BE2C (cell line): ENCODE results near the gene STARD10.
"Not testable (repeated sequence)": the region's sequence is repeated elsewhere in the genome, so short reads cannot be mapped to it uniquely, and the experiment has no call there.

Experiments
- DNase-seq: peaks from one replicate; pipeline ENCODE4 v3.0.0-alpha.2; 2020
- H3K27me3 ChIP-seq: fragments of 250-450 bp; sonication (Bioruptor Pico); 2 replicates; pipeline ENCODE4 v1.5.1; 2020; ENCODE audit warnings: mild to moderate bottlenecking
- H3K36me3 ChIP-seq: fragments of 250-450 bp; sonication (Bioruptor Pico); 2 replicates; pipeline ENCODE4 v1.5.1; 2020; ENCODE audit warnings: mild to moderate bottlenecking
- H3K4me1 ChIP-seq: fragments of 250-450 bp; sonication (Bioruptor Pico); 2 replicates; pipeline ENCODE4 v1.5.1; 2020
- H3K4me3 ChIP-seq: 2 replicates; pipeline ENCODE4 v1.5.1; 2011; ENCODE audit warnings: low read depth, low read length
- H3K9me3 ChIP-seq: fragments of 250-450 bp; sonication (Bioruptor Pico); 2 replicates; pipeline ENCODE4 v1.5.1; 2020
- CTCF ChIP-seq: IDR thresholded peaks from 2 replicates; pipeline ENCODE4 v1.5.1; 2012; ENCODE audit warnings: mild to moderate bottlenecking, low read depth, low read length

STARD10 gene

GRCh38 chr11:72805216-72805615 is 11.4 kb upstream of the STARD10 start:
- no peak for DNase-seq
- no peaks in the 10 kb centered on the region for H3K4me1 ChIP-seq

GRCh38 chr11:72802822-72803221 is 9.0 kb upstream of the STARD10 start:
- H3K4me3 ChIP-seq = no peak overlapping the region
- no peaks in the 10 kb centered on the region for H3K27me3 ChIP-seq
- DNase-seq = no peak
- H3K36me3 ChIP-seq = no peaks in the 10 kb centered on the region
- no peak for TF ChIP-seq CTCF
- H3K9me3 ChIP-seq = no peaks in the 10 kb centered on the region
- H3K4me1 ChIP-seq = no peaks in the 10 kb centered on the region

More at GRCh38 chr11:72805216-72805615, 11.4 kb upstream of the STARD10 start:
- no peak overlapping the region for H3K4me3 ChIP-seq
- no peak for TF ChIP-seq CTCF
- H3K9me3 ChIP-seq = no peaks in the 10 kb centered on the region
- no peaks in the 10 kb centered on the region for H3K27me3 ChIP-seq
- no peaks in the 10 kb centered on the region for H3K36me3 ChIP-seq

DNA sequence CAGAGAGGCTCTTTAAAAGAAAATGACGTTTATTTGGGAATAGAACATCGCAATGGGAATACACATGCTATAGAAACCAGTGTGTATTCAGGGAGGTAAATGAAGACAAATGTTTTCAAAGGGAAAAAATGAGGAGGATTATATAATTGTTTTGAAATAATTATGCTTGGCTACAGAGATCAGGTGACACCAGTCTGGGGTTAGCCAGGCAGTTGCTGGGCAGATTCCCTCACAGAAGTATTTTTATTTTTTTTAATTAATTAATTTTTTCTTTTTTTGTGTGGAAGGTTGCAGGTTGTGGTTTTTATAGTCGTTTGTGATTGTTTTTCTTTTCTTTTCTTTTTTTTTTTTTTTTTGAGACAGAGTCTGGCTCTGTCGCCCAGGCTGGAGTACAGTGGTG is 5.6 kb upstream of the STARD10 start:
- no peaks in the 10 kb centered on the region for H3K36me3 ChIP-seq
- H3K27me3 ChIP-seq = no peaks in the 10 kb centered on the region
- no peaks in the 10 kb centered on the region for H3K4me1 ChIP-seq
- no peaks in the 10 kb centered on the region for H3K9me3 ChIP-seq
- TF ChIP-seq CTCF = no peak
- H3K4me3 ChIP-seq = no peak overlapping the region
- no peak for DNase-seq

DNA sequence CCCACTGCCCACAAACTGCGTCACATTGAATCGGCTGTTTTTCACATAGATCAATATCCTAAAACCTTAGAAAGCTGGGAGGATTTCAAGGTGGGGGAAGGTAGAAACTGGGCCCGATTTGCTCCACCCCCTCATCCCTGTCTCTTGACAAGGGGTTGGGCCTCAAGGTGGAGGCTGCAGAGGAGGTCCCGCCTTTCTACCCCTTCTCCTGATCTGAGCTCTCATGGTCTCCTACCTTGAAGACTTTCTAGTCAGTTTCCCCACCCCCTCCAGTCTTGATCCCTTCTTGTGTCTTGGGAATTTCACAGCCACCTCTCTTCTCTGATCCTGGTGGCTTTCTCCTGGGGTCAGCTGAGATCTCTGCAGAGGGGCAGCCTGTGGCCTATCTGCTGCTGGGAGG is 4.5 kb upstream of the STARD10 start:
- Histone ChIP-seq H3K4me3 (no peak overlapping the region), H3K36me3 (no peaks in the 10 kb centered on the region), H3K4me1 (no peaks in the 10 kb centered on the region), H3K9me3 (no peaks in the 10 kb centered on the region), H3K27me3 (no peaks in the 10 kb centered on the region)
- DNase-seq = no peak
- no peak for TF ChIP-seq CTCF

GRCh38 chr11:72793076-72793424 is 797 bp downstream of the STARD10 start:
- TF ChIP-seq CTCF = no peak
- H3K36me3 ChIP-seq = no peaks in the 10 kb centered on the region
- H3K4me3 ChIP-seq = peak overlapping the region; percentile 74
- H3K9me3 ChIP-seq = no peaks in the 10 kb centered on the region
- H3K4me1 ChIP-seq = peaks cover 7% of the 10 kb centered on the region
- no peaks in the 10 kb centered on the region for H3K27me3 ChIP-seq
- no peak for DNase-seq

DNA sequence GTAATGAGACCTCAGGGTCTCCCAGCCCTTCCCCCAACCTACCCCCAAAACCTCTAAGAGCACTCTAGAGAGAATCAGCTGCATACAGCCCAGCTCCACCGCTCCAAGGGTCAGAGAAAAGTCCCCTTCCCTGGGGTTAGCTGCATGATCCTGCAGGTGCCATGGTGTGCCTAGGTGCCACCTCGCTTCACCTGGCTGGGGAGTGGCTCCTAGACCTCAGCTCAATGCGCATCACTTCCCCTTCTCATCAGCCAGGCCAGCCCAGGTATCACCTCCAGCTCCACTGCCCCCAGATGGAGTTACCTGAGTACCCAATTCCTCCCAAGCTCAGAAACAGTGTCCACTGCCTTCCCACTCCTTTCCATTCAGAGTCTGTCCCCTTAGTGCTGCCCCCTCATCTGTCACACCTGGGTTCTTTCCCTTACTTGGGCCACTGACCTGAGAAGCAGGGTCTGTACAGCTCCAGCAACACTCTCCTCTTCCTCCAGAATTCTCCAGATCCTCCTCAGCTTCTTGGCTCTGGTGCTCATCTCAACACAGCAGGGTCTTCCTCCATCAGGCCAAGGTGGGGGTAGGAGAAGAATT is 1.3 kb downstream of the STARD10 start:
- no peak for DNase-seq
- no peak for TF ChIP-seq CTCF
- peaks cover 7% of the 10 kb centered on the region for H3K4me1 ChIP-seq

DNA sequence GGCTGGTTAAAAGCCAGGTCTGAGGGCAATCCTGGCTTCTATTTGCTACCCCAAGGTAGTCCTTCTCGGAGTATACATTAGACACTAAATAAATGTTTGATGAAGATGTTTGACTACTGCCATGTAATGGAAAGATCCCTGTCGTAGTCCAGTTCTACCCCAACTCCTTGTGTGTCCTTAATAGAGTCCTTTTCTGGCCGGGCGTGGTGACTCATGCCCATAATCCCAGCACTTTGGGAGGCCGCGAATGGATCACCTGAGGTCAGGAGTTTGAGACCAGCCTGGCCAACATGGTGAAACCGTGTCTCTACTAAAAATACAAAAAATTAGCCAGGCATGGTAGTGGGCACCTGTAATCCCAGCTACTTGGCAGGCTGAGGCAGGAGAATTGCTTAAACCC is 2.6 kb downstream of the STARD10 start:
- H3K4me1 ChIP-seq, H3K4me3 ChIP-seq, H3K36me3 ChIP-seq, DNase-seq, H3K9me3 ChIP-seq, H3K27me3 ChIP-seq: not testable (repeated sequence)

More for the DNA sequence above, 1.3 kb downstream of the STARD10 start:
- Histone ChIP-seq H3K36me3 (no peaks in the 10 kb centered on the region), H3K4me3 (no peak overlapping the region), H3K9me3 (no peaks in the 10 kb centered on the region), H3K27me3 (no peaks in the 10 kb centered on the region)
